H9 (cell line): ENCODE results near the gene ZNF25. TPM values are rescaled to one million over a fixed set of nuclear protein-coding genes. Genes with fewer than 3 reads are reported as not detected.

Experiments used
- DNase-seq: peaks from one replicate; pipeline ENCODE4 v3.0.0-alpha.2; 2017
- H2AFZ ChIP-seq: one replicate; pipeline ENCODE4 v1.6.1; 2013; ENCODE audit warnings: mild to moderate bottlenecking, low read length, control low read depth, moderate library complexity
- H2AK5ac ChIP-seq: 2 replicates; pipeline ENCODE4 v1.6.1; 2013; ENCODE audit warnings: low read length, control low read depth, mixed read lengths; ENCODE audit not compliant: insufficient read length
- H2BK120ac ChIP-seq: one replicate; pipeline ENCODE4 v1.6.1; 2013; ENCODE audit warnings: low read depth, mild to moderate bottlenecking, low read length, control low read depth, inconsistent platforms; ENCODE audit not compliant: poor library complexity, severe bottlenecking
- H2BK12ac ChIP-seq: 2 replicates; pipeline ENCODE4 v1.6.1; 2013; ENCODE audit warnings: low read length, control low read depth, mixed read lengths, low read depth; ENCODE audit not compliant: insufficient read length
- H2BK15ac ChIP-seq: 2 replicates; pipeline ENCODE4 v1.6.1; 2013; ENCODE audit warnings: low read depth, low read length, control low read depth
- H2BK20ac ChIP-seq: one replicate; pipeline ENCODE4 v1.6.1; 2013; ENCODE audit warnings: low read depth, mild to moderate bottlenecking, low read length, control low read depth, inconsistent platforms; ENCODE audit not compliant: poor library complexity, severe bottlenecking
- H2BK5ac ChIP-seq: 2 replicates; pipeline ENCODE4 v1.6.1; 2013; ENCODE audit warnings: low read length, control low read depth, mixed read lengths; ENCODE audit not compliant: insufficient read length
- H3K14ac ChIP-seq: 2 replicates; pipeline ENCODE4 v1.6.1; 2013; ENCODE audit warnings: low read length, control low read depth; ENCODE audit not compliant: insufficient read depth
- H3K18ac ChIP-seq: 2 replicates; pipeline ENCODE4 v1.6.1; 2013; ENCODE audit warnings: low read depth, mild to moderate bottlenecking, mixed read lengths, low read length, control low read depth; ENCODE audit not compliant: insufficient read length
- H3K23ac ChIP-seq: 2 replicates; pipeline ENCODE4 v1.6.1; 2013; ENCODE audit warnings: low read length, control low read depth, mixed read lengths, low read depth; ENCODE audit not compliant: insufficient read length
- H3K23me2 ChIP-seq: 2 replicates; pipeline ENCODE4 v1.6.1; 2013; ENCODE audit warnings: low read depth, mild to moderate bottlenecking, mixed read lengths, low read length, control low read depth; ENCODE audit not compliant: insufficient read length, poor library complexity, severe bottlenecking
- H3K27ac ChIP-seq: 2 replicates; pipeline ENCODE4 v1.5.1; 2013; ENCODE audit warnings: low read length, control low read depth, mixed read lengths, low read depth; ENCODE audit not compliant: insufficient read length
- H3K27me3 ChIP-seq: 2 replicates; pipeline ENCODE4 v1.6.1; 2013; ENCODE audit warnings: low read length, control low read depth, inconsistent platforms; ENCODE audit not compliant: insufficient read depth
- H3K4ac ChIP-seq: 2 replicates; pipeline ENCODE4 v1.6.1; 2013; ENCODE audit warnings: low read depth, mild to moderate bottlenecking, control low read depth, inconsistent platforms, low read length, moderate library complexity
- H3K4me1 ChIP-seq: 2 replicates; pipeline ENCODE4 v1.6.1; 2013; ENCODE audit warnings: low read length, control low read depth, inconsistent platforms; ENCODE audit not compliant: insufficient read depth
- H3K4me2 ChIP-seq: 2 replicates; pipeline ENCODE4 v1.6.1; 2013; ENCODE audit warnings: low read length, control low read depth, mixed read lengths; ENCODE audit not compliant: insufficient read length, insufficient read depth
- H3K56ac ChIP-seq: 2 replicates; pipeline ENCODE4 v1.6.1; 2013; ENCODE audit warnings: low read depth, mild to moderate bottlenecking, mixed read lengths, low read length, control low read depth; ENCODE audit not compliant: insufficient read length
- H3K79me1 ChIP-seq: 2 replicates; pipeline ENCODE4 v1.6.1; 2013; ENCODE audit warnings: low read depth, mild to moderate bottlenecking, moderate library complexity, low read length, control low read depth, inconsistent platforms; ENCODE audit not compliant: insufficient read depth, poor library complexity, severe bottlenecking
- H3K79me2 ChIP-seq: 2 replicates; pipeline ENCODE4 v1.6.1; 2013; ENCODE audit warnings: low read length, control low read depth, inconsistent platforms; ENCODE audit not compliant: insufficient read depth
- H3K9ac ChIP-seq: 2 replicates; pipeline ENCODE4 v1.6.1; 2013; ENCODE audit warnings: low read length, control low read depth, mixed read lengths; ENCODE audit not compliant: insufficient read length; ENCODE audit errors: extremely low read depth
- H3K9me3 ChIP-seq: one replicate; pipeline ENCODE4 v1.6.1; 2013; ENCODE audit warnings: low read depth, low read length, inconsistent platforms; ENCODE audit not compliant: control insufficient read depth
- H3T11ph ChIP-seq: one replicate; pipeline ENCODE4 v1.6.1; 2013; ENCODE audit warnings: mild to moderate bottlenecking, low read length, control low read depth, inconsistent platforms
- H4K20me1 ChIP-seq: one replicate; pipeline ENCODE4 v1.6.1; 2013; ENCODE audit not compliant: control insufficient read depth, insufficient read length, insufficient read depth
- H4K5ac ChIP-seq: 2 replicates; pipeline ENCODE4 v1.6.1; 2013; ENCODE audit warnings: low read depth, mild to moderate bottlenecking, mixed read lengths, low read length, control low read depth; ENCODE audit not compliant: insufficient read length
- H4K8ac ChIP-seq: replicated peaks from 2 replicates; pipeline ENCODE4 v1.6.1; 2013; ENCODE audit warnings: low read length, control low read depth, mixed read lengths, low read depth; ENCODE audit not compliant: insufficient read length
- H4K91ac ChIP-seq: 2 replicates; pipeline ENCODE4 v1.6.1; 2013; ENCODE audit warnings: low read depth, mild to moderate bottlenecking, moderate library complexity, mixed read lengths, low read length, control low read depth; ENCODE audit not compliant: insufficient read length
- H3K27ac Mint-ChIP-seq, 3 experiments: 2 replicates in 2 of 3; 3 replicates in 1 of 3; pipeline ENCODE4 v1.8.0; 2020 to 2021; ENCODE audit warnings: mixed read lengths in 3 of 3, mild to moderate bottlenecking in 1 of 3, moderate library complexity in 1 of 3
- H3K27me3 Mint-ChIP-seq: 2 replicates; pipeline ENCODE4 v1.8.0; 2021; ENCODE audit warnings: low read depth, mild to moderate bottlenecking, moderate library complexity, mixed read lengths
- H3K36me3 Mint-ChIP-seq, 3 experiments: 2 replicates in 2 of 3; 3 replicates in 1 of 3; pipeline ENCODE4 v1.8.0; 2020 to 2021; ENCODE audit warnings: low read depth in 3 of 3, mixed read lengths in 3 of 3; ENCODE audit not compliant: insufficient read depth in 1 of 3
- H3K4me1 Mint-ChIP-seq, 2 experiments: 2 replicates each; pipeline ENCODE4 v1.8.0; 2020; ENCODE audit warnings: mixed read lengths in 2 of 2
- H3K4me3 Mint-ChIP-seq, 2 experiments: 2 replicates in 1 of 2; 3 replicates in 1 of 2; pipeline ENCODE4 v1.8.0; 2020 to 2021; ENCODE audit warnings: mild to moderate bottlenecking in 2 of 2, mixed read lengths in 2 of 2, moderate library complexity in 1 of 2
- H3K9me3 Mint-ChIP-seq, 2 experiments: 2 replicates in 1 of 2; 3 replicates in 1 of 2; pipeline ENCODE4 v1.8.0; 2020; ENCODE audit warnings: mild to moderate bottlenecking in 2 of 2, mixed read lengths in 2 of 2, moderate library complexity in 1 of 2
- CTCF ChIP-seq: fragments of 200-600 bp; sonication (generic); conservative IDR thresholded peaks from 3 replicates; pipeline ENCODE4 v1.8.0; 2021; ENCODE audit warnings: antibody characterized with exemption, mild to moderate bottlenecking
- WGBS: extraction: QIAGEN DNeasy Blood & Tissue Kit; methylation state at CpG from one replicate; pipeline ENCODE4 v1.1.7; 2013; ENCODE audit warnings: missing lambda C conversion rate, low lambda C conversion rate, mixed read lengths; ENCODE audit not compliant: insufficient read length; ENCODE audit errors: extremely low coverage; 5-methylcytosine and 5-hydroxymethylcytosine counted together
- total RNA-seq: library from RNA; stranded (reverse); gene quantifications from 2 replicates; pipeline ENCODE4 v1.2.1, GENCODE V29; 2021

Gene ZNF25
- total RNA-seq, 1 experiment from 2014 or later = 0.83 TPM

- Histone ChIP-seq H3K23ac (no peak overlapping the region), H3K27me3 (no peaks in the 10 kb centered on the region), H2BK12ac (no peak overlapping the region), H3K23me2 (no peaks in the 10 kb centered on the region), H3K18ac (no peak overlapping the region), H3K79me2 (no peaks in the 10 kb centered on the region), H3T11ph (no peak overlapping the region), H2BK20ac (no peak overlapping the region), H3K4me1 (no peaks in the 10 kb centered on the region), H2AK5ac (no peak overlapping the region), H2AFZ (no peak overlapping the region), H4K20me1 (no peaks in the 10 kb centered on the region), H3K79me1 (no peaks in the 10 kb centered on the region), H2BK120ac (no peak overlapping the region), H4K5ac (no peak overlapping the region), H3K14ac (no peak overlapping the region), H3K9me3 (peaks cover 15% of the 10 kb centered on the region), H3K9ac (no peak overlapping the region), H4K8ac (no peak overlapping the region), H3K4me2 (no peak overlapping the region), H4K91ac (no peak overlapping the region), H2BK15ac (no peak overlapping the region), H3K4ac (no peak overlapping the region), H3K56ac (no peak overlapping the region), H2BK5ac (no peak overlapping the region), H3K27ac (no peak overlapping the region)
- no peak for TF ChIP-seq CTCF
- no peak overlapping the region for H3K27ac Mint-ChIP-seq
- no peaks in the 10 kb centered on the region for H3K27me3 Mint-ChIP-seq
- WGBS = no CpG with 5 or more reads among the region's 2 CpGs
- H3K4me3 Mint-ChIP-seq = no peak overlapping the region
- no peaks in the 10 kb centered on the region for H3K4me1 Mint-ChIP-seq
- DNase-seq = no peak
- H3K9me3 Mint-ChIP-seq = peaks cover 76 to 78% of the 10 kb centered on the region in 2 experiments
- peaks cover 0 to 10% (median 3%) of the 10 kb centered on the region in 3 experiments; a peak in 4 of 7 replicates for H3K36me3 Mint-ChIP-seq
Measured at GRCh38 chr10:37906382-37906781, 70.1 kb downstream of the ZNF25 start.

Other genes starting within 250 kb of the ZNF25 start
- gene ZNF248, start 119.0 kb downstream of the ZNF25 start, total RNA-seq = 5.4 and 6.4 TPM in 2 replicates
- gene ZNF33A, start 34.0 kb upstream of the ZNF25 start, total RNA-seq = 42.7 and 45.2 TPM in 2 replicates
- gene ZNF37A, start 117.7 kb upstream of the ZNF25 start, total RNA-seq = 9.5 and 11.8 TPM in 2 replicates